ENCODE results near the gene ID2. TPM values are rescaled to one million over a fixed set of nuclear protein-coding genes. Genes with fewer than 3 reads are reported as not detected.

The ID2 gene
- total RNA-seq, 4 donors from 2014 or later: 165 to 949 (median 312) TPM

DNA sequence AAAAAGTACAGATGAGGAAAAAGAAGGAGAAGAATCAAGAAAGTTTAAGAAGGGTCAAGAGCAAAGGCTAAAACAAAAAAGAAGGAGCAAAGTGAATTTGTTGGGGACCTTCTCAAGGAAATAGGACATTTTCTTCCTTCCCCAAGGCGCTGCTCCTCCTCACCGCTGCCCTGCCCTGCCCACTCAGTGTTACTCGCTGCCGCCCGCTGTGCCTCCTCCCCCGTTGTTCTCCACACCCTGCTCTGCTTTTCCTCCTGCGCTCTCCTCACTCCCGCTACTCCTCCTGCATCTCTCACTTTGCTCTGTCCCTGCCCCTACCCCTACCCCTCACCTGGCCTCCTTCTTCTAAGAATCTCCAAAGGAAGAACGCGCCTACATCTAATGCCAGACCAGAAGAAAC, 50.7 kb downstream of the ID2 start:
- DNase-seq (ENCODE audit: low spot score): no peak
- TF ChIP-seq, protein P1, sequence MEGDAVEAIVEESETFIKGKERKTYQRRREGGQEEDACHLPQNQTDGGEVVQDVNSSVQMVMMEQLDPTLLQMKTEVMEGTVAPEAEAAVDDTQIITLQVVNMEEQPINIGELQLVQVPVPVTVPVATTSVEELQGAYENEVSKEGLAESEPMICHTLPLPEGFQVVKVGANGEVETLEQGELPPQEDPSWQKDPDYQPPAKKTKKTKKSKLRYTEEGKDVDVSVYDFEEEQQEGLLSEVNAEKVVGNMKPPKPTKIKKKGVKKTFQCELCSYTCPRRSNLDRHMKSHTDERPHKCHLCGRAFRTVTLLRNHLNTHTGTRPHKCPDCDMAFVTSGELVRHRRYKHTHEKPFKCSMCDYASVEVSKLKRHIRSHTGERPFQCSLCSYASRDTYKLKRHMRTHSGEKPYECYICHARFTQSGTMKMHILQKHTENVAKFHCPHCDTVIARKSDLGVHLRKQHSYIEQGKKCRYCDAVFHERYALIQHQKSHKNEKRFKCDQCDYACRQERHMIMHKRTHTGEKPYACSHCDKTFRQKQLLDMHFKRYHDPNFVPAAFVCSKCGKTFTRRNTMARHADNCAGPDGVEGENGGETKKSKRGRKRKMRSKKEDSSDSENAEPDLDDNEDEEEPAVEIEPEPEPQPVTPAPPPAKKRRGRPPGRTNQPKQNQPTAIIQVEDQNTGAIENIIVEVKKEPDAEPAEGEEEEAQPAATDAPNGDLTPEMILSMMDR (IDR thresholded peaks at IDR 0.05): no peak
- ATAC-seq (ENCODE audit: low FRiP score): no peak

Other genes starting within 250 kb of the ID2 start
- 10 to 100 TPM; 59.5 to 98.0 (median 66.5) TPM for gene KIDINS220, start 155.6 kb downstream of the ID2 start, total RNA-seq

Data from omental fat pad (tissue), 4 donors.